A549 treated with GW870086 at 1 μM for 4 hours (cell line): Measurements from ENCODE around the gene ACKR1. TPM values are rescaled to one million over a fixed set of nuclear protein-coding genes. Genes with fewer than 3 reads are reported as not detected.

Experiments used
- total RNA-seq: library from RNA; stranded (reverse); fragments of 200-300 nt; extraction: Qiagen RNA extraction; gene quantifications from 5 replicates; pipeline ENCODE4 v1.2.3, GENCODE V29; 2022; ENCODE audit warnings: low read depth

Gene ACKR1, protein sequence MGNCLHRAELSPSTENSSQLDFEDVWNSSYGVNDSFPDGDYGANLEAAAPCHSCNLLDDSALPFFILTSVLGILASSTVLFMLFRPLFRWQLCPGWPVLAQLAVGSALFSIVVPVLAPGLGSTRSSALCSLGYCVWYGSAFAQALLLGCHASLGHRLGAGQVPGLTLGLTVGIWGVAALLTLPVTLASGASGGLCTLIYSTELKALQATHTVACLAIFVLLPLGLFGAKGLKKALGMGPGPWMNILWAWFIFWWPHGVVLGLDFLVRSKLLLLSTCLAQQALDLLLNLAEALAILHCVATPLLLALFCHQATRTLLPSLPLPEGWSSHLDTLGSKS
- total RNA-seq: not detected in 5 replicates

DNA sequence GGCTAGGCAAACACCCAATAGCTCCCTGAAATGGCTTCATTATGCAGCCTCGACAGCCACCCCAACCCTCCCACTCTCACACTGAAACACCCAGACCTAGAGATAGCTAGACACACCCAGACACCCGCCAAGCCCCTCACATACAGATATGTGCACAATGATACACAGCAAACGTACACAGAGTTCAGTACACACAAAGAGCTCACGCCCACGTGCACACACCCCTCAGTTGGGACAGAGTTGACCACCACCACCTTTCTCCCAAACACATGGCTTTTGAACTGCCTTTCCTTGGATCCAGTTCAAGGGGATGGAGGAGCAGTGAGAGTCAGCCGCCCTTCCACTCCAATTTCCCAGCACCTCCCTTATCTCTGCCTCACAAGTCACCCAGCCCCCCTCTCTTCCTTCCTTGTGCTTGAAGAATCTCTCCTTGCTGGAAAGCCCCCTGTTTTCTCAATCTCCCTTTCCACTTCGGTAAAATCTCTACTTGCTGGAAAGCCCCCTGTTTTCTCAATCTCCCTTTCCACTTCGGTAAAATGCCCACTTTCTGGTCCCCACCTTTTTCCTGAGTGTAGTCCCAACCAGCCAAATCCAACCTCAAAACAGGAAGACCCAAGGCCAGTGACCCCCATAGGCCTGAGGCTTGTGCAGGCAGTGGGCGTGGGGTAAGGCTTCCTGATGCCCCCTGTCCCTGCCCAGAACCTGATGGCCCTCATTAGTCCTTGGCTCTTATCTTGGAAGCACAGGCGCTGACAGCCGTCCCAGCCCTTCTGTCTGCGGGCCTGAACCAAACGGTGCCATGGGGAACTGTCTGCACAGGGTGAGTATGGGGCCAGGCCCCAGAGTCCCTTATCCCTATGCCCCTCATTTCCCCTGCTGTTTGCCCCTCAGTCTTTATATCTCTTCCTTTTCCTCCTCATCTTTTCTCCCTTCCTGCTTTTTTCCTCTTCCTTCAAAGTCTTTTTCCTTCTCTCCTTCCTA is at the start of gene ACKR1:
Gene ACKR1 (plus strand): TSS at position 715 of the 981 bp plus-strand sequence. CDS start 85 bp downstream, at position 800.

GRCh38 chr1:159171254-159171687 is 33.4 kb upstream of the ACKR1 start, which contains the start of gene CADM3:
CADM3 (plus strand) TSS chr1:159171615; CDS start chr1:159171766, 151 bp downstream.

Other genes starting within 250 kb of the ACKR1 start
- 3.5 to 4.8 TPM (median 4.0 TPM) in 5 replicates for gene IFI16, start 195.0 kb upstream of the ACKR1 start, total RNA-seq
- gene AIM2, start 128.1 kb upstream of the ACKR1 start, total RNA-seq: not detected in 5 replicates
- 0.06 to 0.19 TPM (median 0.09 TPM) in 4 of 5 replicates, not detected in the other for gene CADM3, start 33.3 kb upstream of the ACKR1 start, total RNA-seq
- gene FCER1A, start 97.5 kb downstream of the ACKR1 start, total RNA-seq: not detected in 5 replicates
- gene OR10J4, start 227.3 kb downstream of the ACKR1 start, total RNA-seq: not detected in 5 replicates
- not detected in 5 replicates for gene OR10J1, start 234.8 kb downstream of the ACKR1 start, total RNA-seq